DMS114 treated with DMSO at 0.1 percent for 48 hours (cell line): ENCODE measurements around the gene GNAT1.

ENCODE experiments used
- DNase-seq: peaks from one replicate; lab custom pipeline; 2025; ENCODE audit not compliant: unreplicated experiment; lab: John Stamatoyannopoulos, UW

The GNAT1 gene

GRCh38 chr3:50174947-50175524 is 16.4 kb upstream of the GNAT1 start:
- no peak for DNase-seq

- no peak for DNase-seq
These were observed 14.1 kb upstream of the GNAT1 start for GRCh38 chr3:50177346-50177745.

- no peak for DNase-seq
These were observed 11.7 kb upstream of the GNAT1 start for GRCh38 chr3:50179710-50180109.

GRCh38 chr3:50181985-50182384 is 9.4 kb upstream of the GNAT1 start:
- DNase-seq = no peak

- no peak for DNase-seq
These were observed 8.8 kb upstream of the GNAT1 start for GRCh38 chr3:50182533-50183099.

GRCh38 chr3:50183755-50184154 is 7.7 kb upstream of the GNAT1 start:
- DNase-seq = no peak

GRCh38 chr3:50184242-50184978 is 7.0 kb upstream of the GNAT1 start:
- no peak for DNase-seq

- no peak for DNase-seq
These were observed 6.2 kb upstream of the GNAT1 start for GRCh38 chr3:50185230-50185629.

GRCh38 chr3:50186096-50186495 is 5.3 kb upstream of the GNAT1 start:
- no peak for DNase-seq

GRCh38 chr3:50187750-50188149 is 3.7 kb upstream of the GNAT1 start:
- DNase-seq = no peak

- DNase-seq = peak; percentile 63
These were observed 2.1 kb upstream of the GNAT1 start for GRCh38 chr3:50189274-50189673.

- no peak for DNase-seq
These were observed 1.4 kb upstream of the GNAT1 start for GRCh38 chr3:50189989-50190388.

- DNase-seq = no peak
These were observed 714 bp downstream of the GNAT1 start for GRCh38 chr3:50192124-50192523.

- no peak for DNase-seq
These were observed 1.3 kb downstream of the GNAT1 start for GRCh38 chr3:50192689-50193141.

GRCh38 chr3:50193286-50193685 is 1.9 kb downstream of the GNAT1 start:
- DNase-seq = no peak

- no peak for DNase-seq
These were observed 2.3 kb downstream of the GNAT1 start for GRCh38 chr3:50193746-50194127.

GRCh38 chr3:50194128-50194902 is 2.9 kb downstream of the GNAT1 start:
- DNase-seq = no peak

GRCh38 chr3:50194903-50195500 is 3.6 kb downstream of the GNAT1 start:
- DNase-seq = no peak

- DNase-seq = no peak
These were observed 4.3 kb downstream of the GNAT1 start for GRCh38 chr3:50195501-50196252.

- no peak for DNase-seq
These were observed 4.9 kb downstream of the GNAT1 start for GRCh38 chr3:50196253-50196801.
